Amniotic epithelial cell (primary cell): ENCODE data around the gene NKAIN2.

Source experiments
- DNase-seq: peaks from one replicate; pipeline ENCODE4 v3.0.0-alpha.2; 2010; ENCODE audit warnings: low read depth

The NKAIN2 gene

GRCh38 chr6:124769811-124770544 lies 966.3 kb downstream of the NKAIN2 start:
- no peak for DNase-seq

GRCh38 chr6:124770784-124771183 lies 967.1 kb downstream of the NKAIN2 start:
- no peak for DNase-seq

DNA sequence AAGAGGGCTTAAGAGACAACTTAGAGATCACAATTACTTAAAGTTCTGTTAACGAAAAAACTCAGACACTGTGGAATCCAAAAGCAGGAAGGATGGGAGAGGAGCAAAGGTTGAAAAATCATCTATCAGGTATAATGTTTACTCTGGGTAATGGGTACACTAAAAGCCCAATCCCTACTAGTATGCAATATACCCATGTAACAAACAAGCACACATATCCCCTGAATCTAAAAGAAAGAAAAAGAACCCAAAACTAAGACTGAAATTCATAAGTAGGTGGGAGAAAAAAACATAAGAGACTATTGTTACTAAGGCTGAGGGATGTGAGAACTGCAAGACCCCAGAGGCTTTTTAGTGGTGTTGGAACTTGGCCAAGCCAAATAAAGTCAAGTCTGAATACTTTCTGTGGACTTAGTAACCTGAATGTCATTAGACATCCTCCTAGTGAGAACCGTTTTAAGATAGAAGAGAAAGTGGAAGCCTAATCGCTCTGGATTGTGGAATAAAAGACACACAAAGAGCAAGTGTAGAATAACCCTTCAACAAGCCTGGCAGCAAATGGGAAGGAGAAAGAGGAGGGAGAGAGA lies 969.2 kb downstream of the NKAIN2 start:
- no peak for DNase-seq

- DNase-seq = no peak
Observed at GRCh38 chr6:124775121-124775520, 971.5 kb downstream of the NKAIN2 start.

- no peak for DNase-seq
Observed at GRCh38 chr6:124777863-124778262, 974.2 kb downstream of the NKAIN2 start.

GRCh38 chr6:124780623-124781022 lies 977.0 kb downstream of the NKAIN2 start:
- DNase-seq = peak; percentile 15

- DNase-seq = peak; percentile 7
Observed at GRCh38 chr6:124783344-124783743, 979.7 kb downstream of the NKAIN2 start.

DNA sequence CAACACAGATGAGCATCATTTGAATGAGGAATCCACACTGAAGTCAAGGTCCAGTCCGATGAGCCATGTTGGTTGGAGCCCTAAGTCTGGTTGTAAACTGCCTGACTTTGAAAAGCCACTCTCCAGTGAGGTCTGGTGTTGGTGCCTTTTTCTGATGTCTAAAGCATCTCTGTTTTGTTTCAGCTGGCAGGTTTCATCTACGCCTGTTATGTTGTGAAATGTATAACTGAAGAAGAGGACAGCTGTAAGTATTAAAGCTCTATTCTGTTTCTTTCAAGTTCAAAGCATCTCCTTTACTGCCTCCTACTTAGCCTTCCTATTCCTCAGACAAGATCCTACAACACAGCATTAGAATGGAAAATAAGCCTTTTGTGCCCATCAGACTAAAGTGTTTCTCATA lies 987.5 kb downstream of the NKAIN2 start:
- DNase-seq = no peak

- DNase-seq = no peak
Observed at GRCh38 chr6:124792386-124792785, 988.7 kb downstream of the NKAIN2 start.

GRCh38 chr6:124793398-124793797 lies 989.7 kb downstream of the NKAIN2 start:
- DNase-seq = peak; percentile 29

GRCh38 chr6:124795643-124796463 lies 992.2 kb downstream of the NKAIN2 start:
- DNase-seq = peak; percentile 38

DNA sequence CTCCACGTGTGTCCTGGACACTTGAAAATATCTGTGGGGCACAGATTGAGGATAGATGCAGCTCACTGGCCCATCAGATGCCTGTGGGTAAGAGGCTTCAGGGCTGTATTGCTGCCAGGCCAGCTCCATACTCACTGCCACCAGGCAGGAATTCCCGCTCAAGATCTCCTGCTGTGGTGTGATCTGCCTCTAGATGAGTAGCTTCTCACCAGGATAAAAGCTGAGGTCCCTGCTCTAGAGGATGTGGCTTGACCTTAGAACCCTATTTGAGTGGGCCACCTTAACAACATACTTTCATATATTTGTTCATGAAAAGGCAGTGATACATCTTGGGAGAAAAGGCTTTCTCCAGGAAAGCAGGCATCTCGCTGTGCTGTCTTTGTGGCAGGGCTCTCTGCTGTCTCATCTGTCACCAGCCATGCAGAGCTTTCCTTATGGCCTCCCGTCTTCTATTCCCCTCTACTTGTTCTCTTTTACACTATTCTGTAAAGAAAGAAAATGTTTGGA lies 992.9 kb downstream of the NKAIN2 start:
- DNase-seq = no peak

DNA sequence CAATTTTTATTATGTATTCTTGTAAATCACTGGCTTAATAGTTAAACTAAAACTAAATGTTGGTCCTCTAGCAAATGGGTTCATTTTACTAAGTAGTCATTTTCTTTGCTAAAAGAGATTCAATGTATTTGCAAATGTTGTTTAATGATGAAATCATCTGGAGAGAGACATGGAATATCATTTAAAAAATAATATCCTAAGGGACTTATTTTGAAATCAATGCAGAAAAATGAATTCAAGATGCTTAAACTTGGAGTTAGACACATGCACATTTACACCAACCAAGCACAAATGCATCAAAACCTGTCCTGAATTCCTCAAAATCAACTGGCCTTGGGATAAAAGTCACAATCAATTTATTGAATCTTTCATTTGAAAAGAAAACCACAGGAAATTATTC lies 993.6 kb downstream of the NKAIN2 start:
- no peak for DNase-seq

DNA sequence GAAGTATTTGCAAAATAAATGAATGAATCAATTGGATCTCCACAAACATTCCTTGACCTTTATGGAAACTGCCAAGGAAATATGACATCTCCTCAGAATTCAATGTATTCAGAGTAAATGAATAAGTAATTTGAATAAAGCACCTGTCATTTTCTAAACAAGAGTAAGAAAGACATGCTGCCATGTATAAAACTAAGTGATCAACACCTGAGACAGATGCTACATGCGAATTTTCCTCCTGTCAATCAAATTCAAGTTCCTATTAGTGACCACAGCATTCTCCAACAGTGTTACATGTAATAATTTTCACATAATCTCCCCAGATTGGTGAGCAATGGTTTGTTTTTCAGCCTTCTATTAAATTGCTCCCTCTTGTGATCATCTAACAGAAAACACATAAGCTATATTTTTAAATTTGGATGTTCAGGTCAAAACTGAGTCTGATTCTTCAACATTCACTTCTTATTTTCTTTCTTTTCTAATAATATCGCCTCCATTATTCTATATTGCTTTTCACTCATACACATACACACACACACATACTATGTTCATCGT lies 995.4 kb downstream of the NKAIN2 start:
- no peak for DNase-seq

DNA sequence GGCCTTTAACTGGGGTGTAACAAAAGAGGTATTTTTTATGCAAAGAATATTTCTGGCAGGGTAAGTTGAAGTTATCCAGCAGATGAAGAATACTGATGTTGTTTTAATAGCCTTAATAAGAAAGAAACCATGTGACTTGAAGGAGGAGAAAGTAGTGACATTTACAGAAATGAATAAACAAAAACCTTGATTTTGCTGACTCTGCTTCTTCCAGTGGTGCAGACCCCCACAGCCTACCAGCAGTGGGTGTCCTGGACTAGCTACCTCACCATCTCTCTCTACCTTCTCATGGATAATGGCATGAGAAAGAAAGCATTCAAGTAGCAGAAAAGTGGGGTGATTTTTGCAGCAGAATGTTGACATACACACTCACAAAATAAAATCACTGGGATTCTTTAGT lies 996.0 kb downstream of the NKAIN2 start:
- DNase-seq = no peak

DNA sequence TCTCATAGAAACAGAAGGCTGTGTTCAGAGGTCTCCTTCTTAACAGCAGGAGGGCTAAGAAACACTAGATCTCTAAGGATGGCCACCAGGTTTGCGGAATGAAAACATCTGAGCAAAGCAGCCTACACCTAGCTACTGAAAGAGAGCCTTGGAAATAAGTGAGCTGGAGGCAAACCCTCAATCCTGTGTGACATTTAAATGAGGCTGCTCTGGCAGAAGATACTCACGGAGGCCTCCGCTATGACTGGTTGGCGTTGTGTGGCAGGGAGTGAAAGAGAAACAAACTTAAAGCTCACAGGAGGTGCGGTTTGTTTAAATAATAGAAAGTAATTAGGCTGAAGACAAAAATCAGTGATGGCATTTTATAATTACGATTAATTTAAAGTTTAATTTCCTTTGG lies 996.6 kb downstream of the NKAIN2 start:
- no peak for DNase-seq

- no peak for DNase-seq
Observed at GRCh38 chr6:124812067-124812466, 1008.4 kb downstream of the NKAIN2 start.

DNA sequence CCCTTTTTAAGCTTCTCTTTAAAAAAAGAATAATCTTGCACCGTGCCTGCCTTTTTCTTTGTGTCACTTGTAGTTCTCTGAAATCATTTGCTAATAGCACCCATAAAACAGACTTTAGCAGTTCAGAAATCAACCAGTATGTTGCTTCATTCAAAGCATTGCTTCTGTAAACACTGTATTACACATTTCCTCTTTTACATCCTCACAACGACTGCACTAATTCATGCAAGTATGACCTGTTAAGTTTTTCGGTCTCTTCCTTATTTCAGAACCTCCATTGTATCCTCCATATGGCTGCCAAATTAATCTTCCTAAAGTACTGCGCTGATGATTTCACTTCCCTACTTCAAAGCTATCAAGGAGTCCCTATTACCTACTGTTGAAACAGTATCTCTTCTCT lies 1015.7 kb downstream of the NKAIN2 start:
- DNase-seq = no peak

DNA sequence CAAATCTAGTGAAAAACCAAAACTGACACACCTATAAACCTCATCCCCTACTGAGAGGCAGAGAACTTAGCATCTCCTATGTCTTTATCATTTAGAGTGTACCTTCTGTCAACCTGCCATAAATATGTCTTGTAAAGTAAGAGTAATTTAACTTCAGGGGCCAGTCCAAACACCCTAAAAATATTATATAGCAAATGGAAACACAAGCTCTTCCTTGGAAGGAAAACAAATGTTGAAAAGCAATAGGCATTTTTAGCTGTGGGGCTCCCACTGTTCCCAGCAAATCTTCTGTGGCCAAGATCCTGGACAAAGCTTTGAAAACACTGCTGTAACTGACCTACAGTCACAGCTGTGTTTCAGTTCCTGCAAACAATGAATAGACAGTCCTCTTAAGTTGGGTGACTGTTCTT lies 1018.5 kb downstream of the NKAIN2 start:
- DNase-seq = no peak

DNA sequence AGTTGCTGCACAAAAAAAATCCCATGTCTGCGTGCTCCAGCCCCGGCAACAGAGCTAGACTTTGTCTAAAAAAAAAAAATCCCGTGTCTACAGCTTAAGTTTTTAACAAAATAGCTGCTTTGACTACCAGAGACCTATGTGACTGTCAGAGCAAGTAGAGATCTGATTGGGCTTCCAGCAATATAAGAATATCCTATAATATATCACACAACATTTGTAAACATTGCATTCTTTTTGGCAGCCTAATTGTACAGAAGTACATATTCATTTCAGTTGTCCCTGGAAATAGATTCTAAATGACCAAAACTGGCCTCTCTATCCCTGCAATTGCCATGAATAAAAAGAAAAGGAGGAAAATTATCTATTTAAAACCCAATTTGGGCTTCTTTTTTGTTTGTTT lies 1019.1 kb downstream of the NKAIN2 start:
- no peak for DNase-seq

DNA sequence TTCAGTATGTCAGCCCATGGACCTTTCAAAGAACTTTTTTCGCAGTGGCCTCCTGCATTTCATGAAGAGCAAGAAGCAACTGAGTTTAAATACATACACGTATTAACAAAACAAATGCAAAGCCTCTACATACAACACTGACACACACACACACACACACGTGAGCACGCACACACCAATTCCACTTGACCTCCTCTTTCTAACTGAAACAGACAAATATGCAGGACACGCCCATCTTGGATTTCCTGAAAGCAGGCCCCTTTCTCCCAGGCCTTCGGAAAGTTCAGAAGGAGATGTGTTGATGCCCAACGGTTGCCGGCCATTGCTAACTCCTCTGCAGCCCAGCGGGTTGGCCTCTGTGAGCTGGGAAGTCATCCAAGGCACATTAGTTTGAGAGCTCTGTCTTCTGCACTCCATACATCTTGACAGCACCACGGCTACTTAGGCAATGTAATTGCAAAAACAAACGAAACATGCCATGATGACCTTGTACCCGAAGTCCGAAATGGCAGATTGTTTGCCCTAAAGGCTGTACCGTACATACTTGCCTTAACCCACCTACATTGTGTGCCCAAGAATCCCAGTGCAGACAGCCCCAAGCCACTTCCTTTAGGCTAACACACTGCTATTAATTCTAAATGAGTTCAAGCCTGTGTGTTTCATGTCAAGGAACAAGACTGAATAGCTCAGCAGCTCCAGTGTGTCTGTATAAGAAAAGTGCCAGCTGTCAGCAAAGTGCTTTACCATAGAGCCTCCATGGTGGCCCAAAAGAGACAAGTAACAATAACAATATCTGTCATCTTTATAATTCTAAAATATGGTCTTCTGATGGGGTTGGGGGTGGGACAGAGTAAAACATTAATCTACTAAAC lies 1019.8 kb downstream of the NKAIN2 start:
- no peak for DNase-seq

DNA sequence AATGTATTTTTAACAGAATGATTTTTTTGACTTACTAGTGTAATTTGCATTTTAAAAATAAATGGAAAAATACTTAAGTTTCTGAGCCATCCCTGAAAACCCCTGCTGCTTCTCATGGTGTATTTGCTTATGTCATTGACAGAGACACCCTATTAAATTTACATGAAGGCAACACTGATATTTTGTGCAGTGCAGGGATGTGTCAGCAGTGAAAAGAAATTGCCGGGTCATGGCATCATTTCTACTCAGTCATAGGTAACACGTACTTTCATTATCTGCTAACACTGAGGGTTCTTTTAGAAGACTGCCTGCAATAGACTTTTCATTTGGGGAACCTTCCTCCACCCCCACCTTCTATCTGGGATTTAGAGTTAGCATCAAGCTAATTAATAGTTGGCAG lies 1021.9 kb downstream of the NKAIN2 start:
- DNase-seq = no peak
